ENCODE measurements around the gene HDAC10. TPM values are rescaled to one million over a fixed set of nuclear protein-coding genes. Genes with fewer than 3 reads are reported as not detected.

HDAC10 gene
- total and polyA plus RNA-seq, 10 of the 15 experiments (the other 5 are each of a cell fraction or from before 2014, with no cell fraction given): 0.26 to 48.6 (median 5.0) TPM

- in situ Hi-C loops (cut with MboI) (loop anchor here (10.0 kb wide), 2 partner anchors 238 to 358 kb away; no protein-coding TSS in a partner anchor), intact Hi-C loops (cut with micrococcal nuclease; ENCODE audit: unreplicated experiment) (no loop called here)
- ATAC-seq (no peak), FAIRE-seq (no peak), DNase-seq (ENCODE audit: low read depth, low spot score) (no peak)
- 91% methylated on average over 12 of the region's 12 CpGs for WGBS (ENCODE audit: insufficient coverage, insufficient replicate concordance, low lambda C conversion rate, missing lambda C conversion rate)
- no peak overlapping the region for H3K9ac ChIP-seq (ENCODE audit: control insufficient read depth, insufficient read depth, low read length)
- no peaks in the 10 kb centered on the region; a peak in 1 of 4 replicates for H3K36me3 ChIP-seq (ENCODE audit: control insufficient read depth in 2 of 2, insufficient read depth in 2 of 2, low read length in 1 of 2)
- H3K27ac ChIP-seq (ENCODE audit: control insufficient read depth, insufficient read depth): no peak overlapping the region
- H3K4me1 ChIP-seq (ENCODE audit: control insufficient read depth, insufficient read depth, low read length): 0 out of 2 replicates have a peak, but pooled peaks cover 4% of the 10 kb centered on the region
- H4K20me1 ChIP-seq (ENCODE audit: control insufficient read depth, insufficient read depth): no peaks in the 10 kb centered on the region
- H3K79me2 ChIP-seq (ENCODE audit: control insufficient read depth, insufficient read depth, low read length): peaks cover 8% of the 10 kb centered on the region
- no peaks in the 10 kb centered on the region for H3K27me3 ChIP-seq (replicated peaks in 1 of 2; ENCODE audit: control insufficient read depth in 2 of 2, insufficient read depth in 2 of 2, low read length in 1 of 2)
- ChIA-PET RAD21 (ENCODE audit: unreplicated experiment) (no interaction called here), SMC1A (ENCODE audit: uncharacterized antibody, unreplicated experiment) (no interaction called here), POLR2A (no interaction called here), CTCF (no interaction called here)
- H3K9me3 ChIP-seq (replicated peaks; ENCODE audit: control insufficient read depth, insufficient read depth, low read length): no peaks in the 10 kb centered on the region
- H2AFZ ChIP-seq (ENCODE audit: control insufficient read depth, low read depth, low read length): no peak overlapping the region
- BruUV-seq (replicated peaks): no TSS peak
- H3K4me2 ChIP-seq (ENCODE audit: control insufficient read depth, insufficient read depth): no peak overlapping the region
- no peak overlapping the region for H3K4me3 ChIP-seq
- TF ChIP-seq HDGF (IDR thresholded peaks at IDR 0.05): no peak
- TF ChIP-seq HDAC2 (IDR thresholded peaks at IDR 0.05): no peak
- no peak for TF ChIP-seq USF2 (IDR thresholded peaks at IDR 0.05; ENCODE audit: borderline replicate concordance, low read depth, low read length)
- TF ChIP-seq CREB1 (IDR thresholded peaks at IDR 0.05; ENCODE audit: low read depth): no peak
- TF ChIP-seq MYB (IDR thresholded peaks at IDR 0.05; ENCODE audit: borderline replicate concordance, low read depth, low read length): no peak
- no peak for TF ChIP-seq SIN3A (IDR thresholded peaks at IDR 0.05; ENCODE audit: low read depth, low read length)
- TF ChIP-seq MTA2 (IDR thresholded peaks at IDR 0.05; ENCODE audit: low read depth): no peak
- no peak for TF ChIP-seq ZNF207 (IDR thresholded peaks at IDR 0.05; ENCODE audit: borderline replicate concordance)
- no peak for TF ChIP-seq FOXK2 (IDR thresholded peaks at IDR 0.05)
- no peak for TF ChIP-seq PAX5 (IDR thresholded peaks at IDR 0.05; ENCODE audit: borderline replicate concordance, low read depth, low read length)
- TF ChIP-seq KAT2A (conservative IDR thresholded peaks at IDR 0.05; ENCODE audit: control insufficient read depth, low read depth, low read length): no peak
- no peak for TF ChIP-seq NR2C2 (IDR thresholded peaks at IDR 0.05; ENCODE audit: borderline replicate concordance, control insufficient read depth, insufficient read length, low read depth)
- TF ChIP-seq NBN (IDR thresholded peaks at IDR 0.05): no peak
- TF ChIP-seq ZBTB33 (IDR thresholded peaks at IDR 0.05): no peak
- TF ChIP-seq ZBTB4 (CRISPR knock-in tag; IDR thresholded peaks at IDR 0.05): no peak
- TF ChIP-seq NFYA (IDR thresholded peaks at IDR 0.05; ENCODE audit: borderline replicate concordance, low read depth, low read length): no peak
- no peak for TF ChIP-seq NFXL1 (IDR thresholded peaks at IDR 0.05; ENCODE audit: borderline replicate concordance)
- TF ChIP-seq MEF2B (IDR thresholded peaks at IDR 0.05; ENCODE audit: partially characterized antibody, poor library complexity, severe bottlenecking): no peak
Measured at GRCh38 chr22:50256258-50256862, 5.3 kb upstream of the HDAC10 start.

All from GM12878 (cell line).